ENCODE measurements around the gene TRIM33.
"Not testable (repeated sequence)": the region's sequence is repeated elsewhere in the genome, so short reads cannot be mapped to it uniquely, and the experiment has no call there.

Gene TRIM33

DNA sequence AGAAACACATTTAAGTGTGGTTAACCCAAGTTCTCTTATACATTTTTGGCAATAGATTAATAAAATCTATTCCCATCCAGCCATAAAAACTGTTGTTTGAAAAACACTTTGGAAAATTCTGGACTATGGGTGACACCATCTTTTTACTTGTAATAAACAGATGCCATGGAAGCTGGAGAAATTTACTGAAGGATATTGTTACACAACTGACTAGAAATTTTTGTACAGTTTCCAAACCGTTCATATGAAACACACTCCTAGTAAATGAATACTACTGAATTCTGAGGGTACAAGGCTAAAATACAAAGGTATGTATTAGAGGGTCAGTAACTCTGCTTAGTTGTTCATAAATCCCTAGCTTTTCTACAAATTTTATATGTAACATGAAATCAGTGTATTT, 48.7 kb downstream of the TRIM33 start:
- no peak for DNase-seq

DNA sequence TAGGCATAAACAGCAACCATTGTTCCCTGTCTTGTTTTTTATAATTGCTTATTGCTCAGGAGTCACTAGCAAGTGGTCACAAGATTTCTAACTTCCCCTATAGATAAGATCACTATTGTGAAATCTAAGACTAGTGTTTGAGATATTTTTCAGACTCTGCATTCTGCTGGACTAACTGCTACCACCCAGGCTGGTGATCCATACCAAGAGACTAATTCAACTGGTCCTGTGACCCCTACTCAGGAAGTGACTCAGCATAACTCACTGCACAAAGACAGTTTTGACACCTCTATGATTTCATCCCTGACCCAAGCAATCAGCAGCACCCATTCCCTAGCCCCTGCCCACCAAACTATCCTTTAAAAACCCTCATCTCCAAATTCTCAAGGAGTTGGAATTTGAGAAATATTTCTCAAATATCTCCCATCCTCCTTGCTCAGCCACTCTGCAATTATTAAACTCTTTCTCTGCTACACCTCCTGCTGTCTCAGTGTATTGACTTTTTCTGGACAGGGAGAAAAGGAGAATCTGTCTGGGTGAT, 52.7 kb downstream of the TRIM33 start:
- DNase-seq, result no peak

DNA sequence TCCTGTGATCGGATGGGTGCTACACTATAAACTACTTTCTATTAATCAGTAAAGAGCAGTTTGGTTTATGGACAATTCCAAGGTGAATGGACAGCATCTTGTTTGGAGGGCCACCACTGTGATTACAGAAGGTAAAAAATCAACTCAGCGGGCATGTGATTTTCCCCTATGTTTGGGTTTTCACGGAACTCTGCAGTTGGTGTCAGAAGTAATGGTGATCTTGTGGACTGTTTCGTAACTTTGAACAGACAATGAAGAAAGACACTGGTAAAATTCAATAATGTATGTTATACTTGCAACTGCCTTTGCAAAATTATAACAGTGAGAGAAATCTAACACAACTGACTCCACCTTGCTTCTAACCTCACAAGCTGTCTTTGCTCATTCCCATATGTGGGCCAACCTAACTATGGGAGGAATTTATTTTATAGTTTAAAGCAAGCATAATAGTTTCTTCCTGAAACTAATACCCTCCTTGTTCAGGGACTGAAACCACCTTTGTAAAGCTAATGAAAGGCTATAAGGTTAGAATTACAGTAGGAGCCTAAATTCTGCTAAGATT, 53.2 kb downstream of the TRIM33 start:
- DNase-seq, result no peak

DNA sequence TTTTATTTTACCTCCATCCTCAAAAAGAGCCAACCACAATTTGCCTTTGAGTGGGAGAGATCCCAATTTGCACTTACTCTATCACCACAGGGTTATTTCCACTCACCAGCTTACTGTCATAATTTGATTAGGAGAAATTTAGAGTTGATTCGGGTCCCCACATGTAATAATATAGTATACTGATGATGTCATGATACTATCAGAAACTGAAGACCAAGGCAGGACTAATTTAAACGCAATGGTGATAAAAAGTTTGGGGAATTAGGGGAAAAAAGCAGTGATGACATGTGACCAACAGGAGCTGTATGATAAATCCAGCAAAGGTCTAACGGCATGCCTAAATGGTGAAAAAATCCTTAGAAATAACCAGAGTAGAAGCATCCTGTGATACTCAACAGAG, 54.4 kb downstream of the TRIM33 start:
- DNase-seq, result no peak

DNA sequence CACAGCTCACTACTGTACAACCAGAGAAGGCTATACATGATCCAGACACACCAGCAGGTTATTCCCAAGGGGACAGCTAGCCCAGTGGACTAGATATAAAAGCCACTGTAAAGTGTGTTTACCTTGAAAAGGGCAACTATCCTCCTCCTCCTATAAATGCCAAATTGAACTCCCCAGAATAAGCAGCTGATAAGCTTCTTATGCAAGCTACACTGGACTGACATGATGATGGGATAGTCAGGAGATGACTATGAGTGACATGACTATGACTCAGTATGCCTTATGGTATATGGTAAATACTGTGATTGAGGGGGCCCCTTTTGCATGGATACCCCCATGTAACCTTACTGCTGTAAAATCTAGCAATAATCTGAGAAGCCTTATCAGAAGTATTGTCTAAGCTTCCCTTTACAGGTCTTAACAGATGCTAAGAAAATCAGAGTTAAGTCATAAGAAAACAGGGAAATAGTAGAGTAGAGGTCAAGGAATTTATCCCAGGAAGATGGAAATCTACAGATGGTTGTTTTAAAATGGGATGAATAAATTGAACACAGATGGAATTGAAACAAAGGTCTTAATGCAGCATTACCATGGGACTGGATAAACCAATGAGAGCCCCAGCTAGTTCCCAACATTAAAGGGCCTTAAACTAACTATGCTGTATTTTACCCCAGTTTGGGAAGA, 55.8 kb downstream of the TRIM33 start:
- DNase-seq, result no peak

DNA sequence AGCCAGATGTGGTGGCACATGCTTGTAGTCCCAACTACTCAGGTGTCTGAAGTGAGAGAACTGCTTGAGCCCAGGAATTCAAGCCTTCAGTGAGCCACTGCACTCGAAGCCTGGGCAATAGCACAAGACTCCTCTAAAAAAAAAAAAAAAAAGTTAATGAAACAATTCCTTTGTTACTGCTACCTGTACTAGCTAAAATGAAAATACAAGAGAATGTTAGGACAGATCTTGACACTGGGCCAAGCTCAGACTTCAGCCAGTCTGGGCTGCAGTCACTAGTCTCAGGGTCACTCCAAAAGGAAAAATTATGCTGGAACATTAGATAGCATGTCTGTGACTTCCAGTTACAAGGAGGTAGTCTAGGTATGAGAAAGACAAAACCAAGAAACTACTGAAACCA, 56.5 kb downstream of the TRIM33 start:
- DNase-seq, result no peak

DNA sequence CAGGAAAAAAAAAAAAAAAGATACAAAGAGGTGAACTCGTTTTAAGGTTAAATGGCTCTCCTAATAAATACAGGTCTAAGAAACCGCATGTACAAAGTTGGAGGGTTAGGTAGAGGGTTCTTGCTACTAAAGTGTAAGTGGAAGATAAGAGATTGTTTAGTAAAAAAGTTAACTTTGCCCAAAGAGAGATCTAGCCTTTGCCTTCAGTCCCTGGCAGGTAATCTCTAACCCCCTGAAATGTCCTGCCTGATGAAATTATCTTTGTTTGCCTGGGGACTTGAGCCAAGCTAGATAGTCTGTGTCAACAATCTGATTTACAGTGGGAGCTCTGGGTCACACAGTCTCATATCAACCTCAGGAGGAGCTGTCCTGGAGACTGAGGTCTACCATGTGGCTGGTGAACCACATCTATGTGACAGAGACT, 57.6 kb downstream of the TRIM33 start:
- no peak for DNase-seq

DNA sequence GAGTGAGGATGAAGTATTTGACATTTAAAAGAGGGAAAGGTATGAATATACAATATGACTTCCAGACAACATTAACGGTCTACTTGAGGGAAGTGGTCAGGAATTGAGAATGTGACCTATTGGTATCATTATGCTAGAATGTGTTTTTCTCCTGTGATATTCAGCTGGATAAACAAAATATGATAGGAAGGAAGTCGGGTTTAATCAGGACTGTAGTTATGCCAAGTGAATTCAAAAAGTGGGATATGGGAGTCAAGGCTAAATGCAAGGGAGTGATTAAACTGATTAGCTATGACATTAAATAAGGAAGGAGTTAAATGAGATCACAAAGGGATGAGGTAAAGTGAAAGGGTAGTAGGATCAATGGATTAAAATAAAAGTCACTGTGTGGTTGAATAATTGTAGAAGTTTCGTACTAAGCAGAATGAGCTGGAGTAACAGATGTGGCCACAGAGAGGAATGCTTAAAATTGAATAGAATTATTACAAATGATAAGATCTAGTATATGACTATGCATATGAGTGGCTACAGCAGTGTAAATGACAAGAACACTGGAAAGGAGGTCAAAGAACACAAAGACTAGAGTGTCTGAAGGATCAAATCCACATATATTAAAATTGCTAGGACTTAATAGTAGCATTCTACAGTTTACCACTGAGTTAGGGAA, 62.5 kb downstream of the TRIM33 start:
- DNase-seq, result no peak

DNA sequence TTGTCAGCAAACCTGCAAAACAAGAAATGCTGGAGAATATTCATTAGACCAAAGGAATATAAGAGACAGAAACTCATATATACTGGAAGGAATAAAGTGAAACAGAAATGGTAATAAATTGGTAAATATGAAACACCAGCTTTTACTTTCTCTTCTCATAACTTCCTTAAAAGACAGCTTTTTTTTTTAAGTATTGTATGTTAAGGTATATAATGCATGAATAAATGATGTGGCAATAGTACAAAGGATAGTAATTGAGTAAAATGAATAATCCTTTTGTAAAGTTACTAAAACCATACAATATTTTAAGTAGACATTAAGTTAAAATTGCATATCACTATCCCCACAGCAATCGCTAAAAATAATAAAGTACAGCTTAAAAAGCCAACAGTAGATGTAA, 64.8 kb downstream of the TRIM33 start:
- DNase-seq, result no peak

DNA sequence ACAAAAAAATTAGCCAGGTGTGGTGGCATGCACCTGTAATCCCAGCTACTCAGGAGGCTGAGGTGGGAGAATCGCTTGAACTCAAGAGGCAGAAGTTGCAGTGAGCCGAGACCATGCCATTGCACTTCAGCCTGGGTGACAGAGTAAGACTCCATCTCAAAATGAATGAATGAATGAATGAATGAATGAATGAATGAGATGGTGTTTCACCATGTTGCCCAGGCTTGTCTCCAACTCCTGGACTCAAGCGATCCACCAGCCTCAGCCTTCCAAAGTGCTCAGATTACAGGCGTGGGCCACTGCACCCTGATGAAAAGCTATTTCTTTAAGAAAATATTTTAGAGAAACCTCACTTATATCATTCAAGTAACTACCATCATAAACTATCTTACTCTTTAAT, 67.8 kb downstream of the TRIM33 start:
- DNase-seq, result not testable (repeated sequence)

DNA sequence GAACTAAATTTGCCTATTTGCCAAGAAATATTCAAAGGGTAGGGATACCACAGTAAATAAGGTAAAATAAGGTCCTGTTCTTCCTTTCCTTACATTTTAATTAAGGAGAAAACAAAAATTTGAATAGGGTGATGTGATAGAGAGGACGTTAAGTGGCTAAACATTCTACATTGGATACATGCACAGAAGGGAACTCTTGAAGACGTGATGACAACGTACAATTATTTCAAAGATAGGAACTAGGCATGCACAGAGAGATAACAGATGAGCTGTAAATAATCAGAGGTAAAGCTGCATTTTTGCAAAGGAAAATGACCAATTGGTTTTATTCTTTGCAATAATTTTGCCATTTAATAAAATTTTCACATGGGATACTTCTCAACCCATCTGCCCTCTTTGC, 69.7 kb downstream of the TRIM33 start:
- DNase-seq, result no peak

DNA sequence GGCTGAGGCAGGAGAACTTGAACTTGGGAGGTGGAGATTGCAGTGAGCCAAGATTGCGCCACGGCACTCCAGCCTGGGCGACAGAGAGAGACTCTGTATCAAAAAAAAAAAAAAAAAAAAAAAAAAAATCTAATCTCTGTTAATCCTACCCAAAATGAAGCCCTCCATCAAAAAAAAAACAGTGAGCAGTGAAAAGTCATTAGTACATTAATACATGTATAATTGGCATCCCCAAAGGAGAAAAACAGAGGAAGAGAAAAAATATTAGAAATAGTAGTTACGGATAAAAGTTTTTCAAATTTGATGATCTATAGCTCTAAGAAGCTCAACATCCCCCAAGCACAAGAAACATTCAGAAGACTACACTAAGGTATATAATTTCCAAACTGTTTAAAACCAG, 71.6 kb downstream of the TRIM33 start:
- DNase-seq, result no peak

DNA sequence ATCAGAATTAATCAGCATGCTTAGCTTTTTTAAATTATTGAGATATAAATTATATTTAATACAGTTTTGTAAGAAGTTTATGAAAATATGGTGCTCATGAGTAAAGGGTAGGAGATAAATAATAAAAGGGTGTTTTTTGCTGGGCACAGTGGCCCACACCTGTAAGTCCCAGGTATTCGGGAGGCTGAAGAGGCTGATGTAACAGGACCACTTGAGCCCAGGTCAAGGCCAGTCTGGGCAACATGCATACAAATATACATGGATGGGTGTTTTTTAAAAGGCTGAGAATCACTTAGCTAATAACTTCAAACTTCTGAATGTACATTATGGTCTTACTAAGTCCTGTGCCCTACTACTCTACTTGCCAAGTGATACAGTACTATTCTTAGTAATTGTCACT, 73.2 kb downstream of the TRIM33 start:
- no peak for DNase-seq

DNA sequence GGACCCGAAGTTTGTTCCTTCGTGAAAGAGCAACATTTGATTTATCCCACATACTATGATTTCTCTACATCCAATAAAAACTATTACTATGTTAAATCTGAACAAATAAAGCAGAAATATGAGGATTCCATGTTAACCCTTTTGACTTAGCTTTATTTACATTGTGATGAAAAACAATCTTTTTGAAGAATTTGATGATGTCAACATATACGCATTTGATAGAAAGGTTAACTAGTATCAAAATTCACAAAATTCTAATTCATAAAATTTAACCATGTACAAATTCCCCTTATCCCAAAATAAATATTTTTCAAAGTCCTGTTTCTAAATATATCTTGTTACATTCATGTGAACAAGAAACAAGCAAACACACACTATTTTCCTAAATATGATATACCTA, 74.2 kb downstream of the TRIM33 start:
- DNase-seq, result no peak

DNA sequence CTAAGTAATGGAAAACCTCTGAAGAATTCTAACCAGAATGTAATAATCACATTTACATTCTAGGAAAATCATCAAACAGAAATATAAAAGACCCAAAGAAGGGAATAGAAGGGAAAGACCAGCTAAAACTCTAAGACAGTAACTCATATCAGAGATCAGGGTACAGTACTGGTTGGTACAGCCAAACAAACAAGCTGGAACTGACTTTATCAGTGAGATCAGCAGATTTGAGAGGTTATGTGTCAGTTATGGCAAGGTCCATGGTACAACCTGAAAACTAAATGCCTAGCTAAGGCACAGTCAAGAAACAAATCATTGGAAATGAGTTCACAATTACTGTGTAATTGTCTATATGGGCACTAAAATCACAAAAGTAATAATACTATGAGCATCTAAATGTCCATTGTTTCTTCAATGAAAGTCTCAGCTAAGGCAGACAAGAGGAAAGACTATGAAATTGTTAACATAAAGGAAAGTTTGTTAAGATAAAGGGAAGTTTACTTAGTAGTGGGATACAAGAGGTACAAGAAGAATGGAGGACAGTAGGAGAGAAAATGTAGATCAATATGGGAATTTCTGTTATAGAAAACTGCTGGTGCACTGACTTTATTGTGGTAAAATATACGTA, 75.8 kb downstream of the TRIM33 start:
- DNase-seq, result no peak

DNA sequence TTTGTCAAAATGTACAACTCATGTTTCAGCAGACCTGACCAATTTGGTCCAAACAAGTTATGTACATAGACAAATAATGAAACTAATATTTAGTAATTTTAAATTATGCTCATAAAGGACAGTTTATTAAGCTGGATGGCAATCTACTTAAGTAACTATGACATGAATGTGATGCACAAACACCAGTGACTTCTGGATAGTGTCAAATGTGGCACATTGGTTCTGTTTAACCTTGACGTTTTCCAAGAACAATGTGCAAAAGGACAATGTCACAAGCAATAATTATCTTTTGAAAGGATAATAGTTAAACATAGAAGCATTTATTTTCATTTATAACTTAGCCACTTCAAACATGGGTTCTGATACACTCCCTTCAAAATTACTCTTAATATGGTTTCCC, 80.0 kb downstream of the TRIM33 start:
- no peak for DNase-seq

DNA sequence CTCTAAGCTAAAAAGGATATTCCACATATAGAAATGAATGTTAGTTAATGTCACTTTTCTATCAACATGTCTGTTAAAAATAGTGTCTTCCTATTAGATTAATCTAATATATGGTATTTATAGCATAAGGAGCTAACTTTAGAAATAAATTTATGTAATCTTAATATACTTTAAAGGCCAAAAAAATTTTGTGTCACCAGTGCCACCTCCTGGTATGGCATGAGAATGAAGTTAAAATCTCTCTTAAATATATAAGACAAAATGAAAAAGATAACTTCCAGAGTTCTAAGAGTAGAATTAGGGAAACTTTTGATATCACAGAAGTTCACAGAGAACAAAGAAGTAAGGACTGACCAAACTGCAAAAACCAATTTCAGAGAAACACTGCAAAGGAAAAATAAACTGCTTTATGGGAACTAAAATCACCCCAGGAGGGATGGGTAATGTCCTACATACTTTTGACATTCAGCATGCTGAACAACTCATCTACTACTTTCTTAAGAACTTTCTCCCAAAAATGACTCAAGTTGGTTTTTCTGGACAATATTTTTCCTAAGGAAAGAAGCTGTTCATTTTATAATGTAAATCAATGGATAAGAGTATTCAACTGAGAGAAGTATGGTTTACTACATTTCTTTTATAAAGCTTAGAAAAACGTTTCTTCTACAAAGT, 82.8 kb downstream of the TRIM33 start:
- no peak for DNase-seq

DNA sequence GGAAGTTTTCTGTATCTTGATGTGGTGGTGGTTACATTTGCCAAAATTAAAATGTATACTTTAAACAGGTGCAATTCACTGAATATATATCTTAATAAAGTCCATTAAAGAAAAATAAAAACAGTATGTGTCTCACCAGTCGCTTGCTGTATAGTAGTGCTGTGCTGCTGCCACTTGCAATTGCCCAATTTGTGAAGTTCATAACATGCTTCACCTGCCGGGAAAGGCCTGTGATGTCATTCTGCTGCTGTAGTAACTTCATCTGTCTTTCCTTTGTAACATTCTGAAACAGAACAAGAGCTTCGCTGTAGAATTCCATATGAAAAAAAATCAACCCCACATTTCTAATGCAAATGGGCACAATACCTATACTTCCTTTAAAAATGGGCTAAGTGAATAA, 83.4 kb downstream of the TRIM33 start:
- no peak for DNase-seq

DNA sequence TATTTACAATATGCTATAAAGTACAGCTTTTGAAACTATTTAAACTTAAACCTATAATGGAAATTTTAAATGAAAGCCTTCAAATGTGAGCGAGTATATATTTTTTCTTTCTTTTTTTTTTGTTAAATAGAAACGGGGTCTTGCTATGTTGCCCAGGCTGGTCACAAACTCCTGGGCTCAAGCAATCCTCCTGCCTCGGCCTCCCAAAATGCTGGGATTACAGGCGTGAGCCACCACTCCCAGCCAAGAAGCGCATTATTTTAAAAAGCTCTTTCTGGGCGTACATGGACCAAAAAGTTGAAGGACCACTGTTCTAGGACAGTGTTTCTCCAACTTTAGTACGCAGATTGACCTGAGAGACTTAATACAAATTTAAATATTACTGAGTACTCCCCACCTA, 87.5 kb downstream of the TRIM33 start:
- DNase-seq, result no peak

DNA sequence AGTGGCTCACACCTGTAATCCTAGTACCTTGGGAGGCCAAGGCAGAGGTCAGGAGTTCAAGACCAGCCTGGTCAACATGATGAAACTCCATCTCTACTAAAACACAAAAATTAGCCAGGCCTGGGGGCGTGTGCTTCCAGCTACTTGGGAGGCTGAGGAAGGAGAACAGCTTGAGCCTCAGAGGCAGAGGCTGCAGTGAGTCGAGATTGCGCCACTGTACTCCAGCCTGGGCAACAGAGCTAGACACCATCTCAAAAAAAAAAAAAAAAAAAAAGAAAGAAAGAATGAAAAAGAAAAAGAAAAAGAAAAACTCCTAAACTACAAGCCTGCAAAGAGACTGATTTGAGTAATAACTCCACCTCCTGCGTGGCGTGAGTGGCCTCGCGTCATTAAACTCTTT, 92.1 kb downstream of the TRIM33 start:
- not testable (repeated sequence) for DNase-seq

DNA sequence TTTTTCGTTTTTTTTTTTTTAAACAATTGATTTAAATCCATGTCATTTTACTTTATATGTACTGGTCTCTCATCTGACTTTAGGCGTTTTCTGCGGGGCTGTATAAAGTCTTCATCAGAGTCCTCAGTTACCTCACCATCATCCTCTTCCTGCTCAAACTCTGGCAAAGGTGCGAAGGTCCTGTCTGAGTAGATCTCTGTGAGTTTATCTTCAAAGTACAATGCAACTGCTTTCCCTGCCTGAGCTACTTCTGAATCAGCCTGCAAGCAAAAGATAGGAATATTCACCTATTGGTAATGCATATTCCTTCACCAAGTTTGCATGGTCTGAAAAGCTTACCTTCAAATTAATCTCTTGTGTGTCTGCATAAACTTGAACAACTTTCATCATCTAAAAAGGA, 113.4 kb downstream of the TRIM33 start:
- DNase-seq, result no peak

DNA sequence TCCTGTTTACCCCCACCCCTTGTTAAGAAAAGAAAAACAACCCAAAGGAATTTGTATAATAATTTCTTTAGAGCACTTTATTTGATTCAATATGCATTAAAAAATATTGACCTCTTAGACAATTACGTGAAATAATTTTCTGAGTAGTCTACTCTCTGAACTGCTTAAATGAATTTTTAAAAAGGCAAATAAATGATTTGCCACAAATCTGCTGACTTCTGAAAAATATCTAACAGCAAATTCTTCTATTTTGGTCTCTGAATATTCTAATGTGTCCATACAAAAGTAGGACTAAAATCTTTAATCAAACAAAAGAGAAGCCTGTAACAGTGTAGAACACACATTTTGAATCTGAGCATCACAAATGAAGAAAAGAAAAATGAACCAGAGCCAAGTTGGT, 115.1 kb downstream of the TRIM33 start:
- no peak for DNase-seq

DNA sequence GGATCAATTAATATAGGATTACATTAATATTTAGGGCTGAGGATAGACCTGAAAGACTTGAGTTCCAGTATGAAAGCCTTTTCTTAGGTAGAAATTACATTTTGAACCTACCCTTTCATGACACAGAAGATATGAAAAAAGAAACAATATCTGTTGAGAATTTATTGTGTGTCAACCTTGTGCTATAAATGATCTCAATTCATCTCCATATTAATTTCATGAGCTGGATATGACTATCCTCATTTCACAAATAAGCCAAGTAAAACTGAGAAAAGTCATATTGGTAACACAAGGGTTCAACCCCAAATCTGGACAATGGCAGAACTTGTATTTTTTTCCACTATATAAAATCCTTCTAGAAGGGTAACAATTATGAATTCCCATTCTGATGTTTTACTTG, 120.0 kb downstream of the TRIM33 start:
- no peak for DNase-seq

Measured in retina (tissue), 1 donor.